ENCODE results near the gene FAM3D. TPM values are rescaled to one million over a fixed set of nuclear protein-coding genes. Genes with fewer than 3 reads are reported as not detected.

The FAM3D gene
- polyA plus RNA-seq, 1 experiment: not detected

- no peaks in the 10 kb centered on the region for H3K36me3 ChIP-seq (ENCODE audit: control insufficient read depth, insufficient read depth, low read length)
- H3K27me3 ChIP-seq (ENCODE audit: control insufficient read depth, insufficient read depth, low read length): no peaks in the 10 kb centered on the region
- DNase-seq (ENCODE audit: low read depth): no peak
- CTCF ChIA-PET: no interaction called here
- H3K4me3 ChIP-seq (ENCODE audit: low read depth, low read length): no peak overlapping the region
- POLR2A ChIA-PET: no interaction called here
- no peak for TF ChIP-seq CTCF (IDR thresholded peaks at IDR 0.05; ENCODE audit: insufficient read depth, low read depth, low read length)
Observed at GRCh38 chr3:58690490-58690889, 23.9 kb upstream of the FAM3D start.

- no peaks in the 10 kb centered on the region for H3K27me3 ChIP-seq (ENCODE audit: control insufficient read depth, insufficient read depth, low read length)
- no peak for DNase-seq (ENCODE audit: low read depth)
- ChIA-PET CTCF (no interaction called here), POLR2A (no interaction called here)
- no peak overlapping the region for H3K4me3 ChIP-seq (ENCODE audit: low read depth, low read length)
- no peak for TF ChIP-seq CTCF (IDR thresholded peaks at IDR 0.05; ENCODE audit: insufficient read depth, low read depth, low read length)
- no peaks in the 10 kb centered on the region for H3K36me3 ChIP-seq (ENCODE audit: control insufficient read depth, insufficient read depth, low read length)
Observed at GRCh38 chr3:58688574-58688973, 22.0 kb upstream of the FAM3D start.

GRCh38 chr3:58686847-58687246 lies 20.3 kb upstream of the FAM3D start:
- H3K27me3 ChIP-seq (ENCODE audit: control insufficient read depth, insufficient read depth, low read length): no peaks in the 10 kb centered on the region
- TF ChIP-seq CTCF (IDR thresholded peaks at IDR 0.05; ENCODE audit: insufficient read depth, low read depth, low read length): no peak
- H3K4me3 ChIP-seq (ENCODE audit: low read depth, low read length): no peak overlapping the region
- ChIA-PET CTCF (no interaction called here), POLR2A (no interaction called here)
- no peaks in the 10 kb centered on the region for H3K36me3 ChIP-seq (ENCODE audit: control insufficient read depth, insufficient read depth, low read length)
- DNase-seq (ENCODE audit: low read depth): no peak

- DNase-seq (ENCODE audit: low read depth): no peak
- Histone ChIP-seq H3K36me3 (ENCODE audit: control insufficient read depth, insufficient read depth, low read length) (no peaks in the 10 kb centered on the region), H3K27me3 (ENCODE audit: control insufficient read depth, insufficient read depth, low read length) (no peaks in the 10 kb centered on the region), H3K4me3 (ENCODE audit: low read depth, low read length) (no peak overlapping the region)
- CTCF ChIA-PET: no interaction called here
- TF ChIP-seq CTCF (IDR thresholded peaks at IDR 0.05; ENCODE audit: insufficient read depth, low read depth, low read length): no peak
- POLR2A ChIA-PET: no interaction called here
Observed at GRCh38 chr3:58685641-58686040, 19.1 kb upstream of the FAM3D start.

GRCh38 chr3:58683466-58683865 lies 16.9 kb upstream of the FAM3D start:
- ChIA-PET CTCF (no interaction called here), POLR2A (no interaction called here)
- TF ChIP-seq CTCF (IDR thresholded peaks at IDR 0.05; ENCODE audit: insufficient read depth, low read depth, low read length): no peak
- Histone ChIP-seq H3K27me3 (ENCODE audit: control insufficient read depth, insufficient read depth, low read length) (no peaks in the 10 kb centered on the region), H3K4me3 (ENCODE audit: low read depth, low read length) (no peak overlapping the region), H3K36me3 (ENCODE audit: control insufficient read depth, insufficient read depth, low read length) (no peaks in the 10 kb centered on the region)
- DNase-seq (ENCODE audit: low read depth): no peak

Measured in BJ (cell line).